ENCODE data around the gene TRA2B. TPM values are rescaled to one million over a fixed set of nuclear protein-coding genes. Genes with fewer than 3 reads are reported as not detected.

The TRA2B gene
- polyA plus RNA-seq (2013, experiment 1 of 2) = 130 TPM
- 133 TPM for polyA plus RNA-seq (2013, experiment 2 of 2)

- Histone ChIP-seq H3K4me1 (ENCODE audit: control insufficient read depth, insufficient read depth, low read depth, low read length) (no peaks in the 10 kb centered on the region), H3K4me3 (ENCODE audit: insufficient read depth in 1 of 2, low read depth in 1 of 2, low read length in 2 of 2) (peak within 1 kb of the TSS; percentile 97 to 100), H3K27ac (ENCODE audit: low read length, poor library complexity, severe bottlenecking) (peak within 1 kb of the TSS; percentile 98), H3K36me3 (ENCODE audit: control insufficient read depth in 1 of 2, insufficient read depth in 2 of 2, low read depth in 1 of 2, low read length in 2 of 2) (no peaks in the 10 kb centered on the region), H2BK15ac (ENCODE audit: low read depth, poor library complexity, severe bottlenecking) (no peak within 1 kb of the TSS), H2BK120ac (ENCODE audit: low read depth, low read length) (peak within 1 kb of the TSS; percentile 27), H4K91ac (ENCODE audit: low read length) (peak within 1 kb of the TSS; percentile 95), H2BK5ac (ENCODE audit: low read depth, low read length, poor library complexity, severe bottlenecking) (peak within 1 kb of the TSS; percentile 93), H3K23ac (ENCODE audit: low read length in 2 of 2) (peak within 1 kb of the TSS in 1 of 2 experiments; percentile 86), H3K9ac (ENCODE audit: low read length) (peak within 1 kb of the TSS; percentile 100), H3K9me3 (ENCODE audit: control insufficient read depth, low read length) (no peaks in the 10 kb centered on the region), H3K18ac (ENCODE audit: low read depth in 1 of 2, low read length in 2 of 2) (peak within 1 kb of the TSS; percentile 99 to 100), H2BK12ac (ENCODE audit: low read length in 2 of 2) (peak within 1 kb of the TSS; percentile 51 to 67), H2AK5ac (ENCODE audit: low read length, severe bottlenecking) (peak within 1 kb of the TSS; percentile 89), H2AFZ (ENCODE audit: low read depth, low read length) (peak within 1 kb of the TSS; percentile 46), H4K8ac (ENCODE audit: low read length) (peak within 1 kb of the TSS; percentile 99), H3K14ac (ENCODE audit: low read length in 2 of 2) (peak within 1 kb of the TSS; percentile 82 to 100), H3K27me3 (ENCODE audit: control insufficient read depth in 1 of 2, insufficient read depth in 1 of 2, low read length in 2 of 2) (no peaks in the 10 kb centered on the region), H3K79me1 (replicated peaks; ENCODE audit: low read length, poor library complexity, severe bottlenecking) (no peaks in the 10 kb centered on the region), H3K4me2 (ENCODE audit: low read length, poor library complexity, severe bottlenecking) (peak within 1 kb of the TSS; percentile 75), H3K4ac (ENCODE audit: low read depth in 1 of 2, low read length in 2 of 2) (peak within 1 kb of the TSS; percentile 93 to 100)
- under 1% methylated on average over 47 of the region's 55 CpGs for WGBS
- peak; percentile 98 for DNase-seq
Observed at GRCh38 chr3:185937689-185938374, at the start of gene TRA2B. TRA2B (minus strand) TSS chr3:185938014; CDS start chr3:185937860, 154 bp downstream.

GRCh38 chr3:185986198-185986777, 48.5 kb upstream of the TRA2B start:
- no peaks in the 10 kb centered on the region for H3K79me1 ChIP-seq (replicated peaks; ENCODE audit: low read length, poor library complexity, severe bottlenecking)
- WGBS = 96% methylated on average over 23 of the region's 23 CpGs
- no peak overlapping the region for H3K9ac ChIP-seq (ENCODE audit: low read length)
- H3K9me3 ChIP-seq (ENCODE audit: control insufficient read depth, low read length) = no peaks in the 10 kb centered on the region
- H2AK5ac ChIP-seq (ENCODE audit: low read length, severe bottlenecking) = no peak overlapping the region
- no peak for DNase-seq
- no peak overlapping the region for H3K18ac ChIP-seq (ENCODE audit: low read depth in 1 of 2, low read length in 2 of 2)
- no peak overlapping the region for H3K23ac ChIP-seq (ENCODE audit: low read length in 2 of 2)
- peak overlapping the region in 1 of 2 experiments; percentile 96 for H3K14ac ChIP-seq (ENCODE audit: low read length in 2 of 2)
- H2BK120ac ChIP-seq (ENCODE audit: low read depth, low read length) = no peak overlapping the region
- H3K27ac ChIP-seq (ENCODE audit: low read length, poor library complexity, severe bottlenecking) = no peak overlapping the region
- peaks cover 3 to 4% of the 10 kb centered on the region in 2 experiments for H3K27me3 ChIP-seq (ENCODE audit: control insufficient read depth in 1 of 2, insufficient read depth in 1 of 2, low read length in 2 of 2)
- H2BK5ac ChIP-seq (ENCODE audit: low read depth, low read length, poor library complexity, severe bottlenecking) = no peak overlapping the region
- H2AFZ ChIP-seq (ENCODE audit: low read depth, low read length) = no peak overlapping the region
- no peak overlapping the region for H4K91ac ChIP-seq (ENCODE audit: low read length)
- no peaks in the 10 kb centered on the region for H3K36me3 ChIP-seq (ENCODE audit: control insufficient read depth in 1 of 2, insufficient read depth in 2 of 2, low read depth in 1 of 2, low read length in 2 of 2)
- H2BK15ac ChIP-seq (ENCODE audit: low read depth, poor library complexity, severe bottlenecking) = peak overlapping the region; percentile 12
- H4K8ac ChIP-seq (ENCODE audit: low read length) = no peak overlapping the region
- no peak overlapping the region for H3K4me2 ChIP-seq (ENCODE audit: low read length, poor library complexity, severe bottlenecking)
- no peak overlapping the region for H2BK12ac ChIP-seq (ENCODE audit: low read length in 2 of 2)
- H3K4ac ChIP-seq (ENCODE audit: low read depth in 1 of 2, low read length in 2 of 2) = no peak overlapping the region
- H3K4me3 ChIP-seq (ENCODE audit: insufficient read depth in 1 of 2, low read depth in 1 of 2, low read length in 2 of 2) = no peak overlapping the region
- no peaks in the 10 kb centered on the region for H3K4me1 ChIP-seq (ENCODE audit: control insufficient read depth, insufficient read depth, low read depth, low read length)

- 88% methylated on average over 3 of the region's 3 CpGs for WGBS
- no peak overlapping the region for H2AFZ ChIP-seq (ENCODE audit: low read depth, low read length)
- no peak overlapping the region for H2BK12ac ChIP-seq (ENCODE audit: low read length in 2 of 2)
- no peak for DNase-seq
- peaks cover 0 to 4% of the 10 kb centered on the region in 2 experiments for H3K36me3 ChIP-seq (ENCODE audit: control insufficient read depth in 1 of 2, insufficient read depth in 2 of 2, low read depth in 1 of 2, low read length in 2 of 2)
- no peak overlapping the region for H2BK15ac ChIP-seq (ENCODE audit: low read depth, poor library complexity, severe bottlenecking)
- H3K4ac ChIP-seq (ENCODE audit: low read depth in 1 of 2, low read length in 2 of 2) = no peak overlapping the region
- H2BK5ac ChIP-seq (ENCODE audit: low read depth, low read length, poor library complexity, severe bottlenecking) = no peak overlapping the region
- no peak overlapping the region for H2BK120ac ChIP-seq (ENCODE audit: low read depth, low read length)
- H3K79me1 ChIP-seq (replicated peaks; ENCODE audit: low read length, poor library complexity, severe bottlenecking) = no peaks in the 10 kb centered on the region
- H3K23ac ChIP-seq (ENCODE audit: low read length in 2 of 2) = no peak overlapping the region
- H3K9me3 ChIP-seq (ENCODE audit: control insufficient read depth, low read length) = no peaks in the 10 kb centered on the region
- H3K27ac ChIP-seq (ENCODE audit: low read length, poor library complexity, severe bottlenecking) = no peak overlapping the region
- H3K9ac ChIP-seq (ENCODE audit: low read length) = no peak overlapping the region
- no peak overlapping the region for H3K4me3 ChIP-seq (ENCODE audit: insufficient read depth in 1 of 2, low read depth in 1 of 2, low read length in 2 of 2)
- no peak overlapping the region for H3K18ac ChIP-seq (ENCODE audit: low read depth in 1 of 2, low read length in 2 of 2)
- H3K27me3 ChIP-seq (ENCODE audit: control insufficient read depth in 1 of 2, insufficient read depth in 1 of 2, low read length in 2 of 2) = peaks cover 0 to 4% of the 10 kb centered on the region in 2 experiments
- no peak overlapping the region for H2AK5ac ChIP-seq (ENCODE audit: low read length, severe bottlenecking)
- no peak overlapping the region for H4K91ac ChIP-seq (ENCODE audit: low read length)
- H3K4me1 ChIP-seq (ENCODE audit: control insufficient read depth, insufficient read depth, low read depth, low read length) = peaks cover 2% of the 10 kb centered on the region
- H4K8ac ChIP-seq (ENCODE audit: low read length) = no peak overlapping the region
- H3K14ac ChIP-seq (ENCODE audit: low read length in 2 of 2) = no peak overlapping the region
- no peak overlapping the region for H3K4me2 ChIP-seq (ENCODE audit: low read length, poor library complexity, severe bottlenecking)
Observed at GRCh38 chr3:185984203-185984602, 46.4 kb upstream of the TRA2B start.

- Histone ChIP-seq H2AK5ac (ENCODE audit: low read length, severe bottlenecking) (no peak overlapping the region), H3K18ac (ENCODE audit: low read depth in 1 of 2, low read length in 2 of 2) (no peak overlapping the region), H3K4ac (ENCODE audit: low read depth in 1 of 2, low read length in 2 of 2) (no peak overlapping the region), H2BK120ac (ENCODE audit: low read depth, low read length) (no peak overlapping the region), H3K27me3 (ENCODE audit: control insufficient read depth in 1 of 2, insufficient read depth in 1 of 2, low read length in 2 of 2) (peaks cover 0 to 4% of the 10 kb centered on the region in 2 experiments), H3K36me3 (ENCODE audit: control insufficient read depth in 1 of 2, insufficient read depth in 2 of 2, low read depth in 1 of 2, low read length in 2 of 2) (peaks cover 0 to 4% of the 10 kb centered on the region in 2 experiments), H4K8ac (ENCODE audit: low read length) (no peak overlapping the region), H3K23ac (ENCODE audit: low read length in 2 of 2) (no peak overlapping the region), H2BK5ac (ENCODE audit: low read depth, low read length, poor library complexity, severe bottlenecking) (no peak overlapping the region), H3K27ac (ENCODE audit: low read length, poor library complexity, severe bottlenecking) (no peak overlapping the region), H3K14ac (ENCODE audit: low read length in 2 of 2) (no peak overlapping the region), H2AFZ (ENCODE audit: low read depth, low read length) (no peak overlapping the region), H2BK12ac (ENCODE audit: low read length in 2 of 2) (peak overlapping the region in 1 of 2 experiments; percentile 73), H3K4me3 (ENCODE audit: insufficient read depth in 1 of 2, low read depth in 1 of 2, low read length in 2 of 2) (no peak overlapping the region), H3K79me1 (replicated peaks; ENCODE audit: low read length, poor library complexity, severe bottlenecking) (no peaks in the 10 kb centered on the region), H2BK15ac (ENCODE audit: low read depth, poor library complexity, severe bottlenecking) (no peak overlapping the region), H3K4me2 (ENCODE audit: low read length, poor library complexity, severe bottlenecking) (no peak overlapping the region), H3K4me1 (ENCODE audit: control insufficient read depth, insufficient read depth, low read depth, low read length) (peaks cover 2% of the 10 kb centered on the region), H4K91ac (ENCODE audit: low read length) (no peak overlapping the region), H3K9me3 (ENCODE audit: control insufficient read depth, low read length) (no peaks in the 10 kb centered on the region), H3K9ac (ENCODE audit: low read length) (no peak overlapping the region)
- 21% methylated on average over 23 of the region's 23 CpGs for WGBS
- DNase-seq = peak; percentile 61
Observed at GRCh38 chr3:185983495-185984141, 45.8 kb upstream of the TRA2B start.
